Retina (tissue), 1 donor: ENCODE data around the gene PRPF19.
"Not testable (repeated sequence)": the region's sequence is repeated elsewhere in the genome, so short reads cannot be mapped to it uniquely, and the experiment has no call there.

Source experiments
- DNase-seq: peaks from one replicate; pipeline ENCODE4 v3.0.0-alpha.2; 2016

PRPF19 gene

GRCh38 chr11:60921777-60922335, 15.5 kb upstream of the PRPF19 start:
- no peak for DNase-seq

DNA sequence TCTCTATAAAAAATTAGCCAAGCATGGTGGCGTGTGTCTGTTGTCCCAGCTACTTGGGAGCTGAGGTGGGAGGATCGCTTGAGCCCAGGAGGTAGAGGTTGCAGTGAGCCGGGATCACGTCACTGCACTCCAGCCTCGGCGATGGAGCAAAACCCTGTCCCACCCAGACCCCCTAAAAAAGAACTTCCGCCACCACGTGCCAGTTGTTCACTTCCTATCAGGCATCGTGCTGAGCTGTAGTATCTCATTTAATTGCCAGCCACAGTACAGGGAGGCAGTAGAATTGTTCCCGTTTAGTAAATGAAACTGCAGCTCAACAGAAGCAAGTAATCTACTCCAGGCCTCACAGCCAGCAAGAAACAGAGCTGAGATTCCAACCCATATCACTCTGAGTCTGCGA, 14.9 kb upstream of the PRPF19 start:
- DNase-seq, result no peak

- no peak for DNase-seq
Observed at GRCh38 chr11:60919956-60920355, 13.6 kb upstream of the PRPF19 start.

GRCh38 chr11:60919320-60919719, 12.9 kb upstream of the PRPF19 start:
- DNase-seq, result no peak

- DNase-seq, result no peak
Observed at GRCh38 chr11:60918939-60919265, 12.5 kb upstream of the PRPF19 start.

DNA sequence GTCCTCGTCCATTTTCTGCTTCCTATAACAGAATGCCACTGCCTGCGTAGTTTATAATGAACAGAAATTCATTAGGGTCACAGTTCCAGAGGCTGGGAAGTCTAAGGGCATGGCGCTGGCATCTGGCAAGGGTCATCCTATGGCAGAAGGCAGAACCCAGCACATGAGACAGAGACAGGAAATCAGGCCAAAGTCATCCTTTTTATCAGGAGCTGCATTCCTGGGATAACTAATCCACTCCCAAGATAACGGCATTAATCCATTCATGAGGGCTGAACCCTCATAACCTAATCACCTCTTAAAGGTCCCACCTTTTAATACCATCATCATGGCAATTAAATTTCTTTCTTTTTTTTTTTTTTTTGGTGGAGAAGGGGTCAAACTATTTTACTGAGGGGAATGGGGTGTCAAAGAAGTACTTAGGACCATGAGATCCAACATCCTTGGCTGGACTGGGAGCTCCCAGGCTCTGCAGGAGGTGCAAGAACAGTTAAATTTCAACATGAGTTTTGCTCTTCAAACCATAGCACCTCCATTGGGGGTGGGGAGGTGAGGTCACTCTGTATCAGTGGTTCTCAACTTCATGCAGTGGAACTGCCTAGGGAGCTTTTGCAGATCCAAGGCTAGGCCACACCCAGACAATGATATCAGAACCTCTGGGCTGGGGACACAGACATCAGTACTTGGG, 12.0 kb upstream of the PRPF19 start:
- DNase-seq, result no peak

- no peak for DNase-seq
Observed at GRCh38 chr11:60917267-60917666, 10.9 kb upstream of the PRPF19 start.

GRCh38 chr11:60916669-60917206, 10.4 kb upstream of the PRPF19 start:
- DNase-seq, result no peak

GRCh38 chr11:60915248-60915914, 9.0 kb upstream of the PRPF19 start:
- DNase-seq, result peak; percentile 69

- no peak for DNase-seq
Observed at GRCh38 chr11:60914633-60915247, 8.4 kb upstream of the PRPF19 start.

- peak; percentile 98 for DNase-seq
Observed at GRCh38 chr11:60913793-60914632, 7.6 kb upstream of the PRPF19 start, which contains the start of gene TMEM109. Gene TMEM109, plus strand, starts transcription at chr11:60914158. Its CDS starts 5,536 bp downstream, at chr11:60919694.

DNA sequence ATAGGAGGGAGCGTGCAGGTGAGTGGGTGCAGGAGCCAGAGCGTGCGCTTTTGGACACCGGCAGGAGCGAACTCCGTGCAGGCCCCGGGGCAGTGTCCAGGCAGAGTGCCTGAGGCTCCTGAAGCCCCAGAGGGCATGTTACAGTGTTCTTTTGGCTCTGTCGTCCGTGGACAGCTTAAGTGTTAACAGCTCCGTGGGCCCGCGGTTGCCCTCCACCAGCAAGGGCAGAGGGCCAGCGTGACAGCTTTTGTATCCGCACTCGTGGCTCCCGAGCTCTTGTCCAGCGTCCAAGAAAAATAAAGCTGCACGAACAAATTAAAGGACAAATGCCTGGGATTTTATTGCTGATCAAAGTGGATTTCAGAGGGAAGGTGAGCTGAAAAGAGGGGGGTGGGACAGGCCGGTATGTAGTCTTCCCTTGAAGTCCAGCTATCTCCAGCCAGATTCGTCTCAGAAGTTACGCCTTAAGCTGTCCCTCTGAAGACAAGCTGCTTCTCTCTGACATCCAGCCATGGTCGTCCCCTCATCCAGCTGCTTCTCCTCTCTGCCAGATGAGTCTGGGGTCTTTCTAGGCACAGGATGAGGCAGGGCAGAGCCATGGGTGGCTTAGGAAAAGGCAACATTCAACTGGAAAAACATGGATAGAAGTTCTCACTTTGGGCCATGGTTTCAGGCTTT, 6.6 kb upstream of the PRPF19 start:
- peak; percentile 71 for DNase-seq

GRCh38 chr11:60912223-60912850, 6.0 kb upstream of the PRPF19 start:
- no peak for DNase-seq

DNA sequence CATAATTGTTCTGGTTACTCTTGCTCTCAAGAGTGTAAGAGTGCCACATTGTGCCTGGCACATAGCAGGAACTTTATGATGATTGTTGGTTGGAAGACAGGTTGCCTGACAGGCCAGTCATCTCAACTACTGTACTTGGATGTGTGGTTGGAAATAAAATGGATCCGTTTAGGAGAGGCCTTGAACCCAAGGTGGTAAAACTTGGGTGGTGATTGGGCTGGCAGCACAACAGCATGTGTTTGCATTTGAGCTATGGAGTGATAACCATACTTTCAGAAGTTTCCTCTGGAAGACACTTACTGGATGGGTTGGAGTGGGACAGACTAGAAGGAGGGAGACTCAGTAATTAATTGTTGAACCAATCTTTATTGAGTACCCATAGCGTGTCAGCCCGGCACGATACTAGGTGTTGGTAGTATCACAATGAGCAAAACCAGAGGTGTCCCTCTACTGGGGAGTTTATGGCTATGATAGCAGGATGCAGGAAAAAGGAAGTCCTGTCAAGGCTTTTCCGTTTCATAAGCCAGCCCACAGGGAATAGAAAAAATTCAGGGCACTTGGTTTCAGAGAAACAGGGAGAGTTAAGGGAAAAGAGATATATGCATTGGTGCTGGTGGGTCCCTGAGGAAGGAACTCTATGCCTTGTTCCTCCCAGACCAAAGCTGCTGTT, 4.5 kb upstream of the PRPF19 start:
- DNase-seq, result no peak

GRCh38 chr11:60910281-60910687, 3.9 kb upstream of the PRPF19 start:
- no peak for DNase-seq

DNA sequence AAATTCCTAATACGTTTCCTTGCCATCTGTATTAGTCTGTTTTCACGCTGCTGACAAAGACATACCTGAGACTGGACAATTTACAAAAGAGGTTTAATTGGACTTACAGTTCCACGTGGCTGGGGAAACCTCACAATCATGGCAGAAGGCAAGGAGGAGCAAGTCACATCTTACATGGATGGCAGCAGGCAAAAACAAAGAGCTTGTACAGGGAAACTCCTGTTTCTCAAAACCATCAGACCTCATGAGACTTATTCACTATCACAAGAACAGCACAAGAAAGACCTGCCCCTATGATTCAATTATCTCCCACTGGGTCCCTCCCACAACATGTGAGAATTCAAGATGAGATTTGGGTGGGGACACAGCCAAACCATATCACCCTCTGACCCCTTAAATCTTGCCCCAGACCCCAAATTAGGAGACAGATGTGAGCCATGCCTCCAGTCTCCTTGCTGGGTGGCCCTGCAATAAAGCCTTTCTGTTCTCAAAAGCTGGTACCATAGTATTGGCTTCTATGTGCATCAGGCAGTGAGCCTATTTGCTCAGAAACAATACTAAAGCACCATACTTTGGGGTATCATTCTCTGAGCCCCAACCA, 3.4 kb upstream of the PRPF19 start:
- not testable (repeated sequence) for DNase-seq

DNA sequence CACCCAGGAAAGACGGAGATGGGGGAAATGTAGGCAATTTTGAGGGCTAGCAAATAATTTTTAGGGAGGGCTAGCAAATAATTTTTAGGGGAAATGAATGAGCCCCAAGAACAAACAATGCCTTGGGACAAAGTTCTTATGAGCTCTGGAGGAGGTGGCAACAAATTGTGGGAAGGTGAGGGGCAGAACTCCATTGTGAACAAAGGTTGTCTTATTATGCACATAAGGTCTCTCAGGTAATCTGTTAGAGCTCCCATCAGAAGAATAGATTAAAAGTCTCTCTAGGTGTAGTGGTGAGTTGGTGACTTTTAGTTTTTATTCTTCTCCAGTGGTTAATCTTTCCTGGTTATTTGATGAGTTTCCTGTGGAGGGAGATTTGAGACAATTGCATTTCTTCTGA, 2.4 kb upstream of the PRPF19 start:
- DNase-seq, result no peak

- no peak for DNase-seq
Observed at GRCh38 chr11:60905551-60906113, 753 bp downstream of the PRPF19 start.

DNA sequence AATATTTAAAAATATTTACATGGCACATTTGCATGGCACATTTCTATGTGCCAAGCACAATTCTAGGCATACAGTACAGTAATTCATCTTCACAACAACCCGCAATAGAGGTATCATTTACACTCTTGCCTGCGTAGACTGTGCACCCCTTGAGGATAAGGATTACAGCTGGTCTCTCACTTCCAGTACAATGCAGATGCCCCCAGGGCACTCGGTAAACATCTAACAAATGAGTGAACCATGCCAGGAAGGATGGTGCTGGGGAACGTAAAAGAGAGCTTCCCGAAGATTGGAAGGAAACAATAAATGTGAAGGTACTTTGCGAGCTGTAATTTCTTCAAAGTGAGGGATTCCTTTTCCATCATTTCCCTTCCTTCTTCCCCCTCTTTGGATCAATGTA, 1.3 kb downstream of the PRPF19 start:
- DNase-seq, result no peak

DNA sequence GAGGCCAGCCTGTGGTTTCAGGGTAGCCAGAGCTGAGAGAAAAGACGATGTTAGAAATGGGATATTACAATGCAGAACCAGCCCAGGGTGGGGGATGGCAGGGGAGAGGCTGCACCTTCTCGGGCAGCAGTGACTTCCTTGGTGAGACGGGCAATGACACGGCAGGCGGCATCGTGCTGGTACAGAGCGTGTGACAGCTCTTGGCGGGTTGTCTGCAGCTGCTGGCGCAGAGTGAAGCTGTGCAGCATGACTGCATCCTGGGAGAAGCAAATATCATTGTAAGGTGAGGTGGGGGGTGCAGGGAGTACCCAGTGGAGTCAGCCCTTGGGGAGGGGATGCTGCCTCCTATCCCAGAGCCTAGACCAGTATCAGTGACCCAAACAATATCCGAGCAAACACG, 3.8 kb downstream of the PRPF19 start:
- no peak for DNase-seq
